SK-MEL-5 (cell line): ENCODE results near the gene MED15. TPM values are rescaled to one million over a fixed set of nuclear protein-coding genes. Genes with fewer than 3 reads are reported as not detected.
"Not testable (repeated sequence)": the region's sequence is repeated elsewhere in the genome, so short reads cannot be mapped to it uniquely, and the experiment has no call there.

ENCODE experiments used
- DNase-seq: peaks from one replicate; pipeline ENCODE4 v3.0.0-alpha.2; 2016; ENCODE audit warnings: low read depth, low spot score
- in situ Hi-C: cut with HindIII; loops from 2 replicates; pipeline ENCODE4 v1.10.0; 2016; ENCODE audit warnings: low sequenced_read_pairs, high pct_unique_total_duplicates, low pct_unique_long_range_greater_than_20kb
- total RNA-seq: library from RNA; depleted of rRNA; stranded (reverse); fragments of >200 nt; shearing (Covaris generic); gene quantifications from 2 replicates; pipeline ENCODE4 v1.2.3, GENCODE V29; 2014

The MED15 gene
- total RNA-seq, 1 experiment from 2014 or later = 86.9 TPM

DNA sequence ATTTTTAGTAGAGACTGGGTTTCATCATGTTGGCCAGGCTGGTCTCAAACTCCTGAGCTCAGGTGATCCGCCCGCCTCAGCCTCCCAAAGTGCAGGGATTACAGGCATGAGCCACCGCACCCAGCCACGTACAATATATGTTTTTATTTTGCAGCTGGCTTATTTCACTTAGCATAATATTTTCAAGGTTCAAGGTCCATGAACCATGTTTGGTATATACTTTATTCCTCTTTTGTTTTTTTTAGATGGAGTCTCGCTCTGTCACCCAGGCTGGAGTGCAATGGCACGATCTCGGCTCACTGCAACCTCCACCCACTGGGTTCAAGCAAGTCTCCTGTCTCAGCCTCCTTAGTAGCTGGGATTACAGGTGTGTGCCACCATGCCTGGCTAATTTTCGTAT is 31.5 kb downstream of the MED15 start:
- DNase-seq, in situ Hi-C loops: not testable (repeated sequence)

DNA sequence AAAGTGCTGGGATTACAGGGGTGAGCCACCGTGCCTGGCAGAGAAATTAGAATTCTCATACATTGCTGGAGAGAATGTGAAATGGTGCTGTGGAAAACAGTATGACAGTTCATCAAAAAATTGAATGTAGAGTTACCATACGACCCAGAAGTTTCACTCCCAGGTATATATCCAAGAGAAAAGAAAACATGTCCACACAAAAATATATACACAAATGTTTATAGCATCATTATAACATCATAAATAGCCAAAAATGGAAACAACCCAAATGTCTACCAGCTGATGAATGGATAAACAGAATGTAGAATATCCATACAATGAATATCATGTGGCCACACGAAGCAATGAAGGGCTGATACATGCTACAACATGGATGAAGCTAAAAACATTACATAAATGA is 34.6 kb downstream of the MED15 start:
- in situ Hi-C loops = no loop called here

DNA sequence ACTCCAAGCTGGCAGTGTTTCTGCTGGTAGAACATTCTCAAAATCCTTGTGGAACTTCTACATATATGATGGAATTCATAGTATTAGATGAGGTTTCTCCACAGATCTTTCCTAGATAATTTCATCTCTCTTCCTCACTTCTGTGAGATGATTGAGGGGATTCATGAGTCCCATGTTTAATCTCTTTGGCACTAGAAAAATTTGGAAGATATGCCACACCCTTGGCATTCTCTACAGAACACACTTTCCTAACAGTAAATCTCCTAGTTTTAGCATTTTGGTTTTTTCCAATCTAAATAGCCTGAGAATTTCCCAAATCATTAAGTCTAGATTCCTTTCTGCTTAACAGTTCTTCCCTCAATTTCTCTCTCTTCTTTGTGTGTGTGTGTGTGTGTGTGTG is 35.3 kb downstream of the MED15 start:
- DNase-seq = no peak
- in situ Hi-C loops = no loop called here

More for the DNA sequence above, 34.6 kb downstream of the MED15 start:
- no peak for DNase-seq

DNA sequence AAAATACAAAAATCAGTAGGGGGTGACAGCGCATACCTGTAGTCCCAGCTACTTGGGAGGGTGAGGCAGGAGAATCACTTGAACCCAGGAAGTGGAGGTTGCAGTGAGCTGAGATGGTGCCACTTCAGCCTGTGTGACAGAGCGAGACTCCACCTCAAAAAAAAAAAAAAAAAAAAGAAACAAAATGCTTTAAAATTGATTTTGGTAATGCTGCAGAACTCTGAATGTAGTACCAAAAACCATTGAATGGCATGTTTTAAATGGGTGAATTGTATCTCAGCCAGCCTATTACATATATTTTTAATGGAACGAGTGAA is 37.9 kb downstream of the MED15 start:
- DNase-seq, in situ Hi-C loops: not testable (repeated sequence)

DNA sequence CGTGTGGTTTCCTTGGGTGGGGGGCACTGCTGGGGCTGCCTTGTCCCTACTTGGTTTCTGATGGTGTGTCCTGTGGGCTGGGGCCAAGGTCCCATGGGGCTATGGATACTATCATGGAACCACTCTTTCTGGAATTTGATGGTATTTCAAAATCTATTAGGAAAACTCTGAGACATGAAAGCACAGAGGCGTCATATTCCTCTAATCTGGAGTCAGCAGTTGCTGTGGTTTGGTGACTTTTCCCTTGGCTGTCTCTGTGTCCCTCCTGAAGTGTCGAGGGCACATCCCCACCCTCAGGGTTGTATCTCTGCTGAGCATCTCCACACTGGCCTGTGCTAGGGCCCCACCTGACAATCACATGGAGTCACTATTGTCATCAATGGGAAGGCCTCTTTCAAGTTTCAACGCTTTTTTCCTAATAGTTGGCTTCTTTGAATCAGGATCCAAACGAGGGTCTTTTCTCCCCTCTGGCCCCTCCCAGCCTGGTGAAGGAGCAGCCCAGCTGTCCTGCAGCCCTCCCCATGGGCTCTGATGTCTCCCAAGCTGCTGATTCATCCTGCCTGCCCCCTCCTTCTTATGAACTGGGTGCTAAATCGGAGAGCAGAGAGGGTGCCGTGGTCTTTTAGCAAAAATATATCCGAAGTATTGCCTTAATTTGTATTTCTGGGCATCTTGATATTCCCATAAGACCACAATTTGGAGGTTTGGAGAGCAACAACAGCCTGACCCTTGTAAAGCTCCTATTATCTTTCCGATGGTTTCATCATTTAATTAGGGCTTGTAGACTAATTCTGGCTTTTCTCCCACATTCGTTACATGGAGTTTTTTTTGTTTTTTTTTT is 38.5 kb downstream of the MED15 start:
- DNase-seq = no peak
- in situ Hi-C loops = no loop called here

DNA sequence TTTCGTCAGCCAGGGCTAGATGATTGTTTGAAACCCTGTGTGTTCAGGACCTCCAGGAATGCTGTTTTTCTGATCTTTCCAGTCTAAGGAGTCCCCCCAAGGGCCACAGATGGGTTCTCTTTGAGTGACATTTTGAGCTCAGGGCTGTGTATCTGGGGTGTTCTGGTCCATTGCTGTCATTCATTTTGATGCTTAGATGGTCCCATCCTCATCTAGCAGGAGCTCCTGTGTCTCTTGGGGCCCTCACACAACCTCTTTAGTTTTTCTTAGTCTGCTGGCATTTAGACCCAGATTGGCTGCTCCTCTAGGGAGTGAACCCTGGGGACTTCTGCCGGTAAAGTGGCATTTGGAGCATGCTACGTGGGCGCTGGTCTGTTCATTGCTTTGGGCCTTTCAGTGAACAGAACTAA is 39.1 kb downstream of the MED15 start:
- in situ Hi-C loops = no loop called here
- no peak for DNase-seq

DNA sequence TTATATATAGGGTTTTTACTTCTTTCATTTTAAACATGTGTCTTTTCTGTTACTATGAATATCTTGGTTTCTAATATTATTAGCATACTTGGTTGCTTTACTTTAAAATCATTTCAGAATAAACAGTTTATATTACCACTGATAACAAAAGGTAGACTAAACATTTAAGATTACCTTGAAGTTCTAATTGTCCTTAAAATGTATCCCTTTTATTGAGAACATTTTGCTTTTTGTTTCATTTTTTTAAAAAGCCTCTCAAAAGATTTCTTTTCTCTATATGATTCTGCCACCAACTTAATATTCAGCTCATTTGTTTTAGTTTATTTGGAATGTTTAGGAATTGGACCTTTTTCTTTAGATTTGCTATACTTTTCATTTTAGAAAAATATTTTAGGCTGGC is 39.6 kb downstream of the MED15 start:
- in situ Hi-C loops = no loop called here
- no peak for DNase-seq

DNA sequence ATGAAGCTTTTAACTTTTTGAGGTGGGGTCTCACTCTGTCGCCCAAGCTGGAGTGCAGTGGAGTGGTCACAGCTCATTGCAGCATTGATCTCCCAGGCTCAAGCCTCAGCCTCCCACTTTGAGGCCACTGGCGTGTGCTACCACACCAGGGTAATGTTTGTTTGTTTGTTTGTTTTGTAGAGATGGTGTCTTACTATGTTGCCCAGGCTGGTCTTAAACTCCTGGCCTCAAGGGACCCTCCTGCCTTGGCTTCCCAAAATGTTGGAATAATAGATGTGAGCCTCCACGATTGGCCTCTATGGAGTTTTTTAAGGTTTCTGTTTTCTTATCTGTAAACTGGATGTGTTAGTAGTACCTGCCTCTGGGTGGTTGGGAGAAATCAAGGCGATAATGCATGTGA is 41.4 kb downstream of the MED15 start:
- DNase-seq = no peak
- in situ Hi-C loops = no loop called here

DNA sequence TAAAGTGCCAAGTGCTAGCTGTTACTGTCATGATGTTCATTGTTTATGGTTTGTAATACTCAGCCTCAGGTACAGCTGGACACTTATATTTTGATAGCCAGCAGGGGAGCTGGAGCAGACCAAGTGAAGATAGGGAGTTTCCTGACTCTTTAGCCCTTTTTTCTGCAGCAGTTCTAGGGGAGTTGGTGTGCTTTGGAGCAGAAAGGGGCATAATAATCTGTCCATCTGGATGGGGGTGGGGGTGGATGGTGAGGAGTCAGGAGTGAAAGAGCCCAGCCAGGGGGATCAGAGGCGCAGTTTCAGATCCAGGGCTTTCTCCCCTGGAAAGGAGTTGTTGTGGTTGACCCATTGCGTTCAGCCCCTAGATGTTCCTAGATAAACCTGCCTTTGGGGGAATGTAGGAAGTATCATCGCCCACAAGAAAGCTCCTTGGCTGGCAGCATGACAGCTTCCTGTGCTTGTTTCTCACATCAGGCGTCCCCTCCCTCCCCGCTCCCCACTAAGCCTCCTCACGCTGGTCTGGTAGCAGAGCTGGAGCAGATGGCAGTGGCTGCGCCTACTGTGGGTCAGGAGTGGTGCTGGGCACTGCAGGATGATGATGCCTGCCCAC is 41.9 kb downstream of the MED15 start:
- in situ Hi-C loops = no loop called here
- no peak for DNase-seq

DNA sequence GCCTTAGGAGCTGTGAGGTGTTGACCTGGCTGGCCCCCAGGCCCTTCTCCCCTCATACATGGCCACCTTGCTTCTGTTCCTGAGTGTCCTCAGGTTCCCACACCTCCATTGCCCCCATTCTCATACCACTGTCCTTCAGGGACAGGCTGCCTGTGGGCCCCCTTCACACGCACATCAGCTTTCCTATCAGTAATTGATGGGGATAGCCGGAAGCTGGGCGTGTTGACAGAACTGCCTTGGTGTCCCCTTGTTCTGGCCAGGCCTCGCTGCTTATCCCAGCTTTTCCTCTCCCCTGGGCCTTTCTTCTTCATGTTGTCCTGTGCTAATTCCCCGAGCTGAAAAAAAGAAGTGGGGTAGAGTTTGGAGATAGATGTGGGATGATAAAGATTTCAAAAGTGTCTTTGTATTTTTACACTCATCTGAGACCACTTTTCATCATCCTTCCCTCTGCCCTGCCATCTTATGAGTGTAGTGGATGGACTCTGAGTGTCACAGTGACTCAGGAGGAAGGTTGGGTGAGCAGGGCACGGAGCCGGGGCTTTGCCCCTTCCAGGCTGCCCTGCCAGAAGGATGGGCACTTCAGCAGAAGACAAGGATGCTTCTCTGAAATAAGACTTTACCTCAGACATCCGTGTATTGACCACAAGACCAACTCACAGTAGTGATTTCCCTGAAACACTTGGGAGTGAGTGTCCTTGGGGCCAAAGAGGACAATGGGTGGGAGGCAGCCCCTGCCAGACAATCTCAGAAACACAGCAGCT is 42.8 kb downstream of the MED15 start:
- DNase-seq = no peak
- in situ Hi-C loops = no loop called here

DNA sequence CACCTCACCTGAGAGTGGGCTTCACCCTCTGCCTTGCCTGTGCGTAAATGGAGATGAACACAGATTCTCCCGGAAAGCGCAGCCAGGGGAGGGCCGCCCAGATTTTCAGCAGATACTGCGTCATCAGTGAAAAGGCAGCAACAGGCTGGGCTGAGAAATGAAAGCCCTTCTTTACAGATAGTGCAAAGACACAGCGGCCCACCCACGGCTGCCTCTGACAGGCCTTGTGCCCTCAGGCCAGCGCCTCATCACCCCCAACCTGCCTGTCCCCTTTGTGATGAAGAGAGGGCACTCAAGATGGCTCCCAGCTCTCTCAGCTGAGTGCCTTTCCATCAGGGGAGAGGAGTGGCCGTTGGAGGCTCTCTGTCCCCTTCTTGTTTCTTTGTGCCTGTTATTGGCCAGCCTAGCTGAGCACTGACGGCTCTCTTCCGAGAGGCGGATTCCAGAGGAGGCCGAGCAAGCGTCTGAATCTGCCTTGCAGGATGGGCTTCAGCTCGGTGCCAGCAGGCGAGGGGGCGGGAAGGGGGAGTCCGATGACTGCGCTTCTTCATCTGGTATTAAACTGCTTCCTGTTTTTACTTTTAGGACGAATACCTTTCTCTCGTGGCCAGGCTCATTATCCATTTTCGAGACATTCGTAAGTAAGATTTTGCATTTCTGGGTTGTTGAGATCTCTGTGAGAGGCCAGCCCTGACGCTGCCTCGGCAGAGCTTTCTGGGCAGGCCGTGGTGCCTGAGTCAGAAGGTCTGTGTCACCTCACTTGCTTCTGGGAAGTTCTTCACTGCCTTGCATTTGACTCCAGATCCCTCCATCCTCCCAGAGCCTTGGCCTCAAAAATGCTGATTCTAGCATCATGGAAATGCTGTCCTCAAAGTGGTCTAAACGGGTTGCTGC is 43.7 kb downstream of the MED15 start:
- in situ Hi-C loops = no loop called here
- DNase-seq = no peak

DNA sequence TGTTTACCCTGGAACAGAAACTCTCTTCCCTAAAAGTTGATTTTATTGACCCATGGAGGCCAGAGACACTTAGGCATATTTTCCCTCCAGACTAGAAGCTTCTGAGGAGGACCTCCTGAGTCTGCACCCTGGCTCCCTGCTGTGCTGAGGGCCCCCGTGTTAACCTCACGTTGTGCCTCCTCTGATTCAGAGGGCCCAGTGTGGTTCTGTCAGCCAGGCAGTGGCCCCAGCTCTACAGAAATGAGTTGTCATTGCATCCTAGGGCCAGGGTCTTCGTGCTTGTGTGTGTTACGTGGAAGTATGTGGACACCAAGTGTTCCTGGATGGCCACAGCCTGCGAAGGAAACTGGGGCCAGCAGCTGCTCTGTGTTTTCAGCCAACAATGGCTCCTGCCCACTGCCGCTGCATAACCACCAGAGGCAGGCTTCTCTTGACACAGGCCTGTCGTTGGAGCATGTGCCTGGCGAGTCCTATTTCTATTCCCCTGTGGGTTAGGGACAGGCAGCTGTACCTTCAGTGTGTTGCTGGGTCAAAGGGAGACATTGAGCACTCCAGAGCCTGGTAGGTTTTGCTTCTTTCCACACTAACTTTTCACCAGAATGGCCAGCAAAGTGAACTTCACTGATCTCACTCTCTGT is 44.5 kb downstream of the MED15 start:
- no peak for DNase-seq

DNA sequence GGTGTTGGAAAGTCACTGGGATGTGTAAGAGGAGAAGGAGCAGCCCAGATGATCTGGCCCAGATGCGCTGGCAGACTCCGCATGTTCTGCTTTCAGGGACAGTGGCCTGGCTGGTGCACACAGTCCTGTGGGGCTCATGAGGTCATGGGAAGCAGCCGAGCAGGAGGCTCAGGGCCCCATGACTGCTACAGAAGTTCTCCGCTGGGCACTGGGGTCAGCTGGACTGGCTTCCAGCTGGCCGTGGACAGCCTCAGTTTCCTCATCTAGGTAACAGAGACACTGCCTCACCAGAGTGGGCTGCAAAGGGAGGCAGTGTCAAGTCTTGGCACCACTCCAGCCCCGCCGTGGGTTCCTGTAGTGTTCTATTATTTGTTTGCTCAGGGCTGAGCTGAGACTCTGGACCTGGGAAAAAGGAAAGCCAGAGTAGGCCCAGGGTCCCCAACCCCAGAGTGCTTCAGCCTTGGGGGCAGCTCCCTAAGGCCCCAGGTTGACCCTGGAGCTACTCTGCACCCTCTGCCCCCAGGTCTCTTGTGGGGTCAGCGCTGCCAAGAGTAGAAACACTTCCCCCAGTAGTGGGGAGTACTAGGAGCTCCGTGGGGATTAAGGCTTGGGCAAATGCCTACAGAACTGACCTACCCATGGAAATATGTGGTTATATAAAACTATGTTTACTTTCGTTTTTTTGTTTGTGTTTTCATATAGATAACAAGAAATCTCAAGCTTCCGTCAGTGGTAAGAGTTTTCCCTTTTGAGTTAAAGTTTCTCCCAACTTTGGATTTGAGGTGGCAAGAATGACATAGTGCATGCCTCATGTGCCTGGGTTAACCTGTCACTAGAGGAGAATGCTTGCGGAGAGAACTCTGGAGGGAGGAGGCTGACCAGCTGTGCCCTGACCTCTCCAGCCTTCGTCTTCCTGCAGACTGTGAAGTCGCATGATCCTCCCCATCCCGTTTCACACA is 45.3 kb downstream of the MED15 start:
- in situ Hi-C loops = no loop called here
- no peak for DNase-seq

More for the DNA sequence above, 44.5 kb downstream of the MED15 start:
- in situ Hi-C loops = no loop called here

DNA sequence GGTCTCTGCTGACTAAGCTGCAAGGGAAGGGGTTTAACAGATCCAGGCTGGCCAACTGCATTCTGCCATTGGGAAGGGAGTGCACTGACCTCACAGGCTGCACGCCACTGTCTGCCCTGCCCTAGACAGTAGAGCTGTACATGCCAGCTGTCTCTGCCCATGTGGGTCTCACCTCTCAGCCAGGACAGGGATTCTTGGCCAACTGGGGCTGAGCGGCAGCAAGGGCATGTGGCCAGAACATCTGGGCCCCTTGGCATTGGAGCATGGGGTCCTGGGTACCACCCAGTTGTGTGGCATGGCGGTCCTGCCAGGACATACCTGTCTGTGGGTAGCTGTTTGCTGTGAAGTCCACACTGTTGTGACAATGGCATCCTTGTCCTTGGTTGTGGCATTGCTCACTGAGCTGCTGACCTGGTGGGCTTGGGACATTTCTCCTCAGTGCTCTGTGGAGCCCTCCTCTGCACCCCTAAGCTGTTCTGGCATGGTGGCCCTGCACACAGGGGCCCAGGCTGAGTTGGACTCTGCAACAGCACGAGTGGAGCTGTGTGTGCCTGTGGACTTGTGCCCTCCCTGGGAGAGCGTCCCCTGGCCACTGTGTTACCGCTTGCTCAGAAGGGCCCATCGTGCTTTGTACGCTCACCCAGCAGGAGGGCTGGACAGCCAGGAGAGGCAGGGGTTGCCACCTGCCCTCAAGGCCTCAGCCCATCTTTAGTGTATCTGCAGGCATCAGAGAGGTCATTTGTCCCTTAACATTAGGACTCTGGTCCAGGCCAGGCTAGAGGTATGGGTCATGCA is 46.7 kb downstream of the MED15 start:
- DNase-seq = no peak
- in situ Hi-C loops = no loop called here

DNA sequence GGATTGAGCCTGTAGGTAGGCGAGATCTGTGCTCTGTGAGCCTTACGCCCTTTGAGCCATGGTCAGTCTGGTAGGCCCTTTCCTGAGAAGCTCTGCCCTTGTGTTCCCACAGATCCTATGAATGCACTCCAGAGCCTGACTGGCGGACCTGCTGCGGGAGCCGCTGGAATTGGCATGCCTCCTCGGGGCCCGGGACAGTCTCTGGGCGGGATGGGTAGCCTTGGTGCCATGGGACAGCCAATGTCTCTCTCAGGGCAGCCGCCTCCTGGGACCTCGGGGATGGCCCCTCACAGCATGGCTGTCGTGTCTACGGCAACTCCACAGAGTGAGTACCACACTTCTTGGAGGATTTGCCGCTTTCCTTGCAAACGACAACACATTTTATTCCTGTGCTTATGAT is 47.4 kb downstream of the MED15 start:
- DNase-seq = no peak
- in situ Hi-C loops = no loop called here

DNA sequence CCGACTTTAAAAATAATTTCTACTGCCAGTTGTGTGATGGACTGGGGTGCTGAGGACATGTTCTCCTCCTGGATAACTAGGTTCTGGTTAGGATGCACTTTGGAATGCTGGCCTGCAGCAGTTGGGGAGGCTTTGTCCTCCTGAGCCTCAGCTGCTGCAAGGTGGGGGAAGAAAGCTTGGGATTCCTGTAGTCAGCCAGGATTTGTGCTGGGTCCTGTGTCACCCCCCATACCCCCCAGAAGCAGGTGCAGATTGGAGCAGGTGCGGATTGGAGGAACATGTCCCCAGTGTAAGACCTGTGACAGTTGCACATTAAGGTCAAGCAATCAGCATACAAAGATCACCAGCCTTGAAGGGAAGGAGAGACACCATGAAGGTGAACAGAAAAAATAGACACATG is 51.1 kb downstream of the MED15 start:
- DNase-seq = no peak
- in situ Hi-C loops = no loop called here
